A673 (cell line): ENCODE measurements around the gene BLOC1S3. TPM values are rescaled to one million over a fixed set of nuclear protein-coding genes. Genes with fewer than 3 reads are reported as not detected.

Experiments used
- BruUV-seq: library from RNA; stranded (reverse); fragments of 400-500 nt; replicated peaks from 2 replicates; lab custom pipeline; 2021; lab: Mats Ljungman, UMichigan
- CTCF ChIA-PET: fragments of 300-600 bp; sonication (Branson Sonifier 250); formaldehyde crosslinking; loops from one replicate; lab custom pipeline; 2022; ENCODE audit warnings: antibody characterized with exemption; lab: Charles Lee
- POLR2A ChIA-PET: fragments of 300-600 bp; sonication (Branson Sonifier 250); formaldehyde crosslinking; loops from one replicate; lab custom pipeline; 2022; ENCODE audit warnings: antibody characterized with exemption; ENCODE audit not compliant: low non-redundant PET; lab: Charles Lee
- DNase-seq: peaks from one replicate; pipeline ENCODE4 v3.0.0-alpha.2; 2015; ENCODE audit warnings: low spot score
- H3K27ac ChIP-seq: fragments of 200-600 bp; sonication (generic); 2 replicates; pipeline ENCODE4 v1.5.1; 2016; ENCODE audit warnings: mixed run types, low read depth, mild to moderate bottlenecking, mixed read lengths, antibody characterized with exemption, low read length; ENCODE audit not compliant: poor library complexity, severe bottlenecking
- H3K27me3 ChIP-seq: fragments of 200-600 bp; sonication (generic); replicated peaks from 2 replicates; pipeline ENCODE4 v1.6.1; 2017; ENCODE audit warnings: mixed run types, low read depth, mild to moderate bottlenecking, mixed read lengths, antibody characterized with exemption, low read length; ENCODE audit not compliant: insufficient read depth, poor library complexity
- H3K36me3 ChIP-seq: fragments of 200-600 bp; sonication (generic); 2 replicates; pipeline ENCODE4 v1.6.1; 2016; ENCODE audit warnings: mixed run types, mild to moderate bottlenecking, mixed read lengths, antibody characterized with exemption, low read length; ENCODE audit not compliant: insufficient read depth, poor library complexity, severe bottlenecking
- H3K4me1 ChIP-seq: fragments of 200-600 bp; sonication (generic); 2 replicates; pipeline ENCODE4 v1.6.1; 2017; ENCODE audit warnings: mixed run types, mild to moderate bottlenecking, mixed read lengths, antibody characterized with exemption, low read length; ENCODE audit not compliant: insufficient read depth, poor library complexity, severe bottlenecking
- H3K4me3 ChIP-seq: fragments of 200-600 bp; sonication (generic); 2 replicates; pipeline ENCODE4 v1.5.1; 2016; ENCODE audit warnings: low read depth, mixed run types, mild to moderate bottlenecking, mixed read lengths, low read length; ENCODE audit not compliant: poor library complexity, severe bottlenecking
- H3K9me3 ChIP-seq: fragments of 200-600 bp; sonication (generic); 2 replicates; pipeline ENCODE4 v1.6.1; 2016; ENCODE audit warnings: mixed run types, low read depth, mild to moderate bottlenecking, mixed read lengths, antibody characterized with exemption, low read length; ENCODE audit not compliant: poor library complexity, severe bottlenecking
- CTCF ChIP-seq: fragments of 300-800, 200-600 bp; sonication (generic); conservative IDR thresholded peaks from 2 replicates; pipeline ENCODE4 v1.5.1; 2017; ENCODE audit warnings: low read depth, mild to moderate bottlenecking, antibody characterized with exemption, low read length, moderate library complexity, mixed read lengths
- EZH2 ChIP-seq: fragments of 200-600 bp; sonication (generic); IDR thresholded peaks from 2 replicates; pipeline ENCODE4 v1.6.1; 2017; ENCODE audit warnings: borderline replicate concordance, low read depth, mild to moderate bottlenecking, mixed read lengths, antibody characterized with exemption, low read length; ENCODE audit not compliant: poor library complexity, severe bottlenecking
- intact Hi-C: fragments of 100-400 bp; cut with micrococcal nuclease; formaldehyde crosslinking; loops from one replicate; pipeline ENCODE4 v1.10.0; 2022; ENCODE audit not compliant: unreplicated experiment
- total RNA-seq: library from RNA; stranded (reverse); gene quantifications from 2 replicates; pipeline ENCODE4 v1.2.3, GENCODE V29; 2021

BLOC1S3 gene
- total RNA-seq, 1 experiment from 2014 or later = 8.7 TPM

- peak within 1 kb of the TSS; percentile 77 for H3K4me3 ChIP-seq
- peak within 1 kb of the TSS; percentile 73 for H3K27ac ChIP-seq
- H3K36me3 ChIP-seq = no peaks in the 10 kb centered on the region
- POLR2A ChIA-PET = no interaction called here
- no peak for TF ChIP-seq CTCF
- TF ChIP-seq EZH2 = no peak
- H3K27me3 ChIP-seq = no peaks in the 10 kb centered on the region
- H3K4me1 ChIP-seq = peaks cover 7% of the 10 kb centered on the region
- H3K9me3 ChIP-seq = no peaks in the 10 kb centered on the region
- DNase-seq = no peak
- TSS peak; percentile 96 for BruUV-seq
- CTCF ChIA-PET = interaction anchor here (0.7 to 1.3 kb wide), 2 partner anchors 71 to 301 kb away, joined by 3 read pairs; no protein-coding TSS in a partner anchor
- intact Hi-C loops = loop anchor here (1.0 kb wide), 1 partner anchor 25 kb away; no protein-coding TSS in a partner anchor
Measured at GRCh38 chr19:45177817-45178261, 745 bp upstream of the BLOC1S3 start, which contains the start of gene TRAPPC6A. TRAPPC6A (minus strand) TSS chr19:45178237; CDS start chr19:45178218, 19 bp downstream.

DNA sequence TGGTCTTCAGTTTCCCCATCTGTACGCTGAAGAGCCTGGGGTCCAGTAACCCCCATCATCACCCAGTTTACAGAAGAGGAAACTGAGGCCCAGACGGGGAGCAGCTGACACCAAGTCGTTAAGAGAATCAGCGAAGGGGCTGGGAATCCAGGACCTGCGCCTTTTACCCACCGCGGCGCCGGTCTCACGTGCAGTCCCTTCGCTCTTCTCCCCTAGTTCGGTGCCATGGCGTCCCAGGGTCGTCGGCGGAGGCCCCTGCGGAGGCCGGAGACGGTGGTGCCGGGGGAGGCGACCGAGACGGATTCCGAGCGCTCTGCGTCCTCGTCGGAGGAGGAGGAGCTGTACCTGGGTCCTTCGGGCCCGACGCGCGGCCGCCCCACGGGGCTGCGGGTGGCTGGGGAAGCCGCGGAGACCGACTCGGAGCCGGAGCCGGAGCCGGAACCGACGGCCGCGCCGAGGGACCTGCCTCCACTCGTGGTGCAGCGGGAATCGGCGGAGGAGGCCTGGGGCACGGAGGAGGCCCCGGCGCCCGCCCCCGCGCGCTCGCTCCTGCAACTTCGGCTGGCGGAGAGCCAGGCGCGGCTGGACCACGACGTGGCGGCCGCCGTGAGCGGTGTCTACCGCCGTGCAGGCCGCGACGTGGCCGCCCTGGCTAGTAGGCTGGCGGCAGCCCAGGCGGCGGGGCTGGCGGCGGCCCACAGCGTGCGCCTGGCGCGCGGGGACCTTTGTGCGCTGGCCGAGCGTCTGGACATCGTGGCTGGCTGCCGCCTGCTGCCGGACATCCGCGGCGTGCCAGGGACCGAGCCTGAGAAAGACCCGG is 698 bp downstream of the BLOC1S3 start:
- peak overlapping the region; percentile 77 for H3K4me3 ChIP-seq
- ChIA-PET CTCF (interaction anchor here (0.6 to 1.3 kb wide), 4 partner anchors 70 to 455 kb away, joined by 3 to 4 read pairs (median 3); no protein-coding TSS in a partner anchor), POLR2A (interaction anchor here (0.6 kb wide), 1 partner anchor 131 kb away, joined by 20 read pairs; no protein-coding TSS in a partner anchor)
- DNase-seq = peak; percentile 26
- intact Hi-C loops = no loop called here
- H3K27ac ChIP-seq = peak overlapping the region; percentile 64
- no peaks in the 10 kb centered on the region for H3K27me3 ChIP-seq
- no peaks in the 10 kb centered on the region for H3K9me3 ChIP-seq
- peaks cover 7% of the 10 kb centered on the region for H3K4me1 ChIP-seq
- BruUV-seq = no TSS peak
- TF ChIP-seq EZH2 (no peak), CTCF (no peak)
- H3K36me3 ChIP-seq = no peaks in the 10 kb centered on the region

DNA sequence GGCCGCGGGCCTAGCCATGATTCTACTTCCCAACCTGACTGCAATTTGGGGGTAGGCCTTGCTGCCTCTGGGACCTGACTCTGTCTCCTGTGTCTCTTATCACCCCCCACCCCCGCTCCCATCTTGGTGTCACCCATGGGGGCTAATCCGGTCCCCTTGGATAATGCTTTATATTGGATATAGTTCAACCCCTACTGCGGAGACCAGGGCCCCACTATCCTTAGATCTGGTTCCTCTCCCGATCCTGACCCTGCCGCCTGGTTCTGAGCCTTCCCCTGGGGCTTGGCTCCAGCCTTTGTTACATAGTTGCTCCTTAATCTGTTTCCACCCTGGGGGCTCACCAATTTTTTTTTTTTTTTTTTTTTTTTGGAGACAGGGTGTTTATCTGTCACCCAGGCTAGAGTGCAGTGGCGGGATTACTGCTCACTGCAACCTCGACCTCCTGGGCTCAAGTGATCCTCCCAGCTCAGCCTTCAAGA is 1.3 kb downstream of the BLOC1S3 start:
- H3K36me3 ChIP-seq = no peaks in the 10 kb centered on the region
- ChIA-PET CTCF (no interaction called here), POLR2A (no interaction called here)
- H3K27ac ChIP-seq = peak overlapping the region; percentile 64
- H3K4me3 ChIP-seq = peak overlapping the region; percentile 77
- TSS peak; percentile 73 for BruUV-seq
- intact Hi-C loops = loop anchor here (10.0 kb wide), 1 partner anchor 165 kb away; no protein-coding TSS in a partner anchor
- DNase-seq = no peak
- TF ChIP-seq EZH2 (no peak), CTCF (no peak)
- H3K27me3 ChIP-seq = no peaks in the 10 kb centered on the region
- no peaks in the 10 kb centered on the region for H3K9me3 ChIP-seq
- H3K4me1 ChIP-seq = peaks cover 7% of the 10 kb centered on the region
